Effector memory CD4-positive, alpha-beta T cell (primary cell): ENCODE results near the gene ENOX1.
"Not testable (repeated sequence)": the region's sequence is repeated elsewhere in the genome, so short reads cannot be mapped to it uniquely, and the experiment has no call there.

Experiments used
- DNase-seq, 3 donors: peaks; one replicate each; pipeline ENCODE4 v3.0.0-alpha.2; 2020
- H3K27ac ChIP-seq: 2 replicates; pipeline ENCODE4 v1.7.0; 2013; ENCODE audit warnings: mild to moderate bottlenecking, low read length, moderate library complexity; ENCODE audit not compliant: insufficient read depth, poor library complexity, severe bottlenecking
- H3K27me3 ChIP-seq: replicated peaks from 2 replicates; pipeline ENCODE4 v1.7.0; 2013; ENCODE audit warnings: mild to moderate bottlenecking, low read length; ENCODE audit not compliant: insufficient read depth, control insufficient read depth, poor library complexity, severe bottlenecking
- H3K36me3 ChIP-seq: 2 replicates; pipeline ENCODE4 v1.7.0; 2013; ENCODE audit warnings: mild to moderate bottlenecking, low read length, moderate library complexity; ENCODE audit not compliant: control insufficient read depth, insufficient read depth
- H3K4me1 ChIP-seq: 2 replicates; pipeline ENCODE4 v1.7.0; 2013; ENCODE audit warnings: low read length, mild to moderate bottlenecking; ENCODE audit not compliant: control insufficient read depth, insufficient read depth, poor library complexity, severe bottlenecking
- H3K4me3 ChIP-seq: 2 replicates; pipeline ENCODE4 v1.7.0; 2013; ENCODE audit warnings: low read length, low read depth, mild to moderate bottlenecking; ENCODE audit not compliant: insufficient read depth, poor library complexity, severe bottlenecking
- H3K9me3 ChIP-seq: 2 replicates; pipeline ENCODE4 v1.7.0; 2013; ENCODE audit warnings: mild to moderate bottlenecking, low read length, moderate library complexity; ENCODE audit not compliant: control insufficient read depth
- total RNA-seq, 3 donors: gene quantifications; one replicate each; lab custom pipeline; 2026; lab: John Stamatoyannopoulos, UW

ENOX1 gene
- 0 to 0.17 (median 0) reads per million in 3 donors for total RNA-seq

GRCh38 chr13:43786766-43787517, at the start of gene ENOX1:
Gene ENOX1 (minus strand): TSS chr13:43786972.
- no peak within 1 kb of the TSS for H3K27ac ChIP-seq
- no peaks in the 10 kb centered on the region for H3K9me3 ChIP-seq
- no peaks in the 10 kb centered on the region for H3K36me3 ChIP-seq
- DNase-seq, result peak in 1 of 3 donors; percentile 2
- H3K4me1 ChIP-seq, result peaks cover 7% of the 10 kb centered on the region
- peaks cover 6% of the 10 kb centered on the region for H3K27me3 ChIP-seq
- H3K4me3 ChIP-seq, result peak within 1 kb of the TSS; percentile 67

GRCh38 chr13:43835701-43836100, 48.9 kb upstream of the ENOX1 start:
- Histone ChIP-seq H3K4me3 (no peak overlapping the region), H3K27me3 (no peaks in the 10 kb centered on the region), H3K9me3 (no peaks in the 10 kb centered on the region), H3K4me1 (no peaks in the 10 kb centered on the region), H3K36me3 (no peaks in the 10 kb centered on the region), H3K27ac (no peak overlapping the region)
- DNase-seq, result no peak

- no peaks in the 10 kb centered on the region for H3K4me1 ChIP-seq
- no peak overlapping the region for H3K27ac ChIP-seq
- DNase-seq, result no peak
- no peaks in the 10 kb centered on the region for H3K36me3 ChIP-seq
- H3K27me3 ChIP-seq, result no peaks in the 10 kb centered on the region
- no peaks in the 10 kb centered on the region for H3K9me3 ChIP-seq
- no peak overlapping the region for H3K4me3 ChIP-seq
These were observed 44.3 kb upstream of the ENOX1 start for GRCh38 chr13:43831088-43831487.

- no peak overlapping the region for H3K27ac ChIP-seq
- H3K9me3 ChIP-seq, result no peaks in the 10 kb centered on the region
- H3K4me1 ChIP-seq, result no peaks in the 10 kb centered on the region
- H3K4me3 ChIP-seq, result no peak overlapping the region
- H3K36me3 ChIP-seq, result no peaks in the 10 kb centered on the region
- no peak for DNase-seq
- H3K27me3 ChIP-seq, result no peaks in the 10 kb centered on the region
These were observed 43.7 kb upstream of the ENOX1 start for GRCh38 chr13:43830497-43830881.

- not testable (repeated sequence) for H3K36me3 ChIP-seq, H3K9me3 ChIP-seq, H3K4me1 ChIP-seq, DNase-seq, H3K4me3 ChIP-seq, H3K27ac ChIP-seq, H3K27me3 ChIP-seq
These were observed 37.9 kb upstream of the ENOX1 start for GRCh38 chr13:43824656-43825055.

GRCh38 chr13:43822969-43823368, 36.2 kb upstream of the ENOX1 start:
- Histone ChIP-seq H3K27me3 (no peaks in the 10 kb centered on the region), H3K27ac (no peak overlapping the region)

GRCh38 chr13:43816401-43816889, 29.7 kb upstream of the ENOX1 start:
- H3K36me3 ChIP-seq, result no peaks in the 10 kb centered on the region
- H3K4me3 ChIP-seq, result no peak overlapping the region
- no peak overlapping the region for H3K27ac ChIP-seq
- no peaks in the 10 kb centered on the region for H3K27me3 ChIP-seq
- H3K9me3 ChIP-seq, result no peaks in the 10 kb centered on the region
- DNase-seq, result no peak
- no peaks in the 10 kb centered on the region for H3K4me1 ChIP-seq

More at GRCh38 chr13:43822969-43823368, 36.2 kb upstream of the ENOX1 start:
- no peak overlapping the region for H3K4me3 ChIP-seq
- DNase-seq, result no peak
- H3K36me3 ChIP-seq, result no peaks in the 10 kb centered on the region
- H3K9me3 ChIP-seq, result no peaks in the 10 kb centered on the region
- no peaks in the 10 kb centered on the region for H3K4me1 ChIP-seq

- no peaks in the 10 kb centered on the region for H3K27me3 ChIP-seq
- H3K4me3 ChIP-seq, result no peak overlapping the region
- H3K36me3 ChIP-seq, result no peaks in the 10 kb centered on the region
- no peaks in the 10 kb centered on the region for H3K4me1 ChIP-seq
- no peak for DNase-seq
- no peak overlapping the region for H3K27ac ChIP-seq
- no peaks in the 10 kb centered on the region for H3K9me3 ChIP-seq
These were observed 28.4 kb upstream of the ENOX1 start for GRCh38 chr13:43815204-43815603.

- no peak overlapping the region for H3K4me3 ChIP-seq
- H3K9me3 ChIP-seq, result no peaks in the 10 kb centered on the region
- H3K36me3 ChIP-seq, result no peaks in the 10 kb centered on the region
- no peak for DNase-seq
- H3K4me1 ChIP-seq, result no peaks in the 10 kb centered on the region
- H3K27ac ChIP-seq, result no peak overlapping the region
- H3K27me3 ChIP-seq, result no peaks in the 10 kb centered on the region
These were observed 21.9 kb upstream of the ENOX1 start for GRCh38 chr13:43808676-43809075.

- Histone ChIP-seq H3K36me3 (no peaks in the 10 kb centered on the region), H3K27ac (no peak overlapping the region), H3K4me1 (no peaks in the 10 kb centered on the region), H3K9me3 (no peaks in the 10 kb centered on the region), H3K4me3 (no peak overlapping the region), H3K27me3 (no peaks in the 10 kb centered on the region)
- DNase-seq, result no peak
These were observed 18.9 kb upstream of the ENOX1 start for GRCh38 chr13:43805681-43806128.
